K562 (cell line): ENCODE measurements around the gene PRCD. TPM values are rescaled to one million over a fixed set of nuclear protein-coding genes. Genes with fewer than 3 reads are reported as not detected.

Experiments
- BHLHE40 ChIP-seq: IDR thresholded peaks from 2 replicates; pipeline ENCODE4 v1.6.1; 2011; ENCODE audit warnings: low read length, improper control_type of control experiment
- BRCA1 ChIP-seq, 2 experiments: fragments of 450-650 bp in 1 of 2; sonication (generic) in 1 of 2; formaldehyde crosslinking in 1 of 2; IDR thresholded peaks; 2 replicates each; pipeline versions ENCODE4 v1.5.0 to v1.6.1; 2017 to 2020; ENCODE audit warnings: mild to moderate bottlenecking in 1 of 2, missing genetic modification reagents in 1 of 2
- CCNT2 ChIP-seq: IDR thresholded peaks from 2 replicates; pipeline ENCODE4 v1.6.1; 2011; ENCODE audit warnings: borderline replicate concordance, low read depth, mild to moderate bottlenecking, moderate library complexity, mixed read lengths, low read length; ENCODE audit not compliant: insufficient read length; ENCODE audit errors: extremely low read depth
- CXXC5 ChIP-seq: fragments of 250-450 bp; sonication (Bioruptor Pico); IDR thresholded peaks from 2 replicates; pipeline ENCODE4 v1.8.0; 2022; ENCODE audit warnings: inconsistent platforms, mild to moderate bottlenecking, moderate library complexity
- ETV6 ChIP-seq, 3 experiments: fragments of 150-350 bp in 1 of 3; sonication (generic) in 1 of 3; formaldehyde crosslinking in 1 of 3; IDR thresholded peaks; 2 replicates each; pipeline versions ENCODE4 v1.6.1 to v1.8.0; 2014 to 2022; ENCODE audit warnings: borderline replicate concordance in 2 of 3, low read depth in 2 of 3, antibody characterized with exemption in 1 of 3, low read length in 1 of 3, mild to moderate bottlenecking in 1 of 3, missing genetic modification reagents in 1 of 3
- FOXK2 ChIP-seq, 2 experiments: fragments of 450-650 bp; IDR thresholded peaks in 1 of 2; conservative IDR thresholded peaks in 1 of 2; 2 replicates each; pipeline ENCODE4 v1.6.1; 2016; ENCODE audit warnings: low read depth in 2 of 2, mild to moderate bottlenecking in 1 of 2
- NFATC3 ChIP-seq: fragments of 450-650 bp; IDR thresholded peaks from 2 replicates; pipeline ENCODE4 v1.6.1; 2017; ENCODE audit warnings: mild to moderate bottlenecking
- NRF1 ChIP-seq, 2 experiments: fragments of 450-650 bp; IDR thresholded peaks in 1 of 2; conservative IDR thresholded peaks in 1 of 2; 2 replicates each; pipeline ENCODE4 v1.6.1; 2014; ENCODE audit warnings: mild to moderate bottlenecking in 2 of 2
- POLR2G ChIP-seq: fragments of 200-400 bp; formaldehyde crosslinking; IDR thresholded peaks from 2 replicates; pipeline ENCODE4 v1.6.1; 2017; ENCODE audit warnings: low read depth, mild to moderate bottlenecking, antibody characterized with exemption, low read length, moderate library complexity
- RBM15 ChIP-seq: fragments of 200-400 bp; formaldehyde crosslinking; IDR thresholded peaks from 2 replicates; pipeline ENCODE4 v1.6.1; 2018; ENCODE audit warnings: mild to moderate bottlenecking, low read length, moderate library complexity; ENCODE audit not compliant: insufficient read depth
- RHOXF2B ChIP-seq: fragments of 250-450 bp; sonication (Bioruptor Pico); conservative IDR thresholded peaks from 2 replicates; pipeline ENCODE4 v1.5.1; 2021
- STAG1 ChIP-seq: sonication (generic); formaldehyde crosslinking; IDR thresholded peaks from 2 replicates; pipeline ENCODE4 v1.5.0; 2020; ENCODE audit warnings: missing genetic modification reagents, borderline replicate concordance
- YBX1 ChIP-seq: fragments of 450-650 bp; IDR thresholded peaks from 2 replicates; pipeline ENCODE4 v1.7.1; 2016; ENCODE audit warnings: mild to moderate bottlenecking
- ZC3H4 ChIP-seq: sonication (generic); formaldehyde crosslinking; IDR thresholded peaks from 2 replicates; pipeline ENCODE4 v1.9.0; 2021; ENCODE audit warnings: missing genetic modification reagents, borderline replicate concordance
- ZNF239 ChIP-seq: fragments of 250-450 bp; sonication (Bioruptor Pico); IDR thresholded peaks from 2 replicates; pipeline ENCODE4 v1.4.0; 2020; ENCODE audit warnings: mild to moderate bottlenecking
- ZNF280A ChIP-seq: fragments of 450-650 bp; IDR thresholded peaks from 2 replicates; pipeline ENCODE4 v1.6.1; 2018; ENCODE audit warnings: mild to moderate bottlenecking, low read depth; ENCODE audit not compliant: partially characterized antibody
- ZNF280B ChIP-seq: fragments of 250-450 bp; sonication (Bioruptor Pico); IDR thresholded peaks from 2 replicates; pipeline ENCODE4 v1.5.1; 2021; ENCODE audit warnings: mild to moderate bottlenecking
- polyA plus RNA-seq, 8 experiments: library from polyadenylated mRNA; depleted of rRNA in 4 of 8; stranded (reverse) in 5 of 8; unstranded in 3 of 8; fragments of >200 nt; fragmentation: Nextera tagmentation in 2 of 8; fragmentation: Illumina TruSeq in 1 of 8; extraction: Ambion mirVana in 2 of 8; extraction: Trizol in 1 of 8; gene quantifications; 2 replicates each; pipeline versions ENCODE4 v1.2.1 to v1.2.3, GENCODE V29; 2011 to 2014; ENCODE audit warnings: inconsistent platforms in 1 of 8, missing spikeins in 1 of 8
- total RNA-seq, 7 experiments: library from RNA; depleted of rRNA in 6 of 7; stranded (reverse); fragments of >200 nt in 6 of 7; fragmentation: Illumina TruSeq in 2 of 7; extraction: Trizol in 2 of 7; gene quantifications; 2 replicates each; pipeline versions ENCODE4 v1.2.1 to v1.2.3, GENCODE V29; 2011 to 2021; ENCODE audit warnings: low replicate concordance in 1 of 7

Gene PRCD
- total and polyA plus RNA-seq, 9 of the 15 experiments (the other 6 are each of a cell fraction or from before 2014, with no cell fraction given): 0.20 to 0.25 (median 0.21) TPM; not detected in 6

GRCh38 chr17:76557368-76558197, 17.7 kb downstream of the PRCD start (continued):
- TF ChIP-seq ZNF280A: no peak
- no peak for TF ChIP-seq ETV6 (IDR thresholded peaks at IDR 0.05; ENCODE audit: borderline replicate concordance in 1 of 2, low read depth in 2 of 2, low read length in 1 of 2)
- TF ChIP-seq ETV6 (CRISPR knock-in tag; IDR thresholded peaks at IDR 0.05; ENCODE audit: borderline replicate concordance): no peak
- peak; percentile 81 to 85 for TF ChIP-seq NRF1 (conservative IDR thresholded peaks at IDR 0.05 in 1 of 2, IDR thresholded peaks at IDR 0.05 in 1 of 2)
- TF ChIP-seq FOXK2 (conservative IDR thresholded peaks at IDR 0.05 in 1 of 2, IDR thresholded peaks at IDR 0.05 in 1 of 2; ENCODE audit: low read depth in 2 of 2): no peak
- no peak for TF ChIP-seq BRCA1 (IDR thresholded peaks at IDR 0.05)
- no peak for TF ChIP-seq BRCA1 (CRISPR knock-in tag; IDR thresholded peaks at IDR 0.05)
- TF ChIP-seq POLR2G: peak; percentile 98
- TF ChIP-seq BHLHE40: no peak
- no peak for TF ChIP-seq RBM15
- no peak for TF ChIP-seq YBX1
- TF ChIP-seq RHOXF2B (CRISPR knock-in tag): no peak
- TF ChIP-seq NFATC3: no peak
- no peak for TF ChIP-seq ZNF280B (CRISPR knock-in tag)
- peak; percentile 76 for TF ChIP-seq CXXC5 (CRISPR knock-in tag)
- TF ChIP-seq ZNF239 (CRISPR knock-in tag): 0 out of 2 replicates have a peak, but pooled peaks have one; percentile 18
- TF ChIP-seq CCNT2: no peak
- TF ChIP-seq STAG1 (CRISPR knock-in tag): no peak
- no peak for TF ChIP-seq ZC3H4 (CRISPR knock-in tag)
